Stimulated activated naive CD4-positive, alpha-beta T cell treated with Interleukin-2 at 50 U/mL for 16 hours (primary cell): Measurements from ENCODE around the gene TMEM41A.
A peak's percentile ranks its signal among the peaks of the same experiment; 100 is the strongest.

Source experiments
- DNase-seq: peaks from one replicate; lab custom pipeline; 2025; lab: John Stamatoyannopoulos, UW

TMEM41A gene

GRCh38 chr3:185498503-185499396 is at the start of gene TMEM41A:
Gene TMEM41A (minus strand): TSS chr3:185499035. CDS start chr3:185498961, 74 bp downstream.
- DNase-seq = peak; percentile 86

DNA sequence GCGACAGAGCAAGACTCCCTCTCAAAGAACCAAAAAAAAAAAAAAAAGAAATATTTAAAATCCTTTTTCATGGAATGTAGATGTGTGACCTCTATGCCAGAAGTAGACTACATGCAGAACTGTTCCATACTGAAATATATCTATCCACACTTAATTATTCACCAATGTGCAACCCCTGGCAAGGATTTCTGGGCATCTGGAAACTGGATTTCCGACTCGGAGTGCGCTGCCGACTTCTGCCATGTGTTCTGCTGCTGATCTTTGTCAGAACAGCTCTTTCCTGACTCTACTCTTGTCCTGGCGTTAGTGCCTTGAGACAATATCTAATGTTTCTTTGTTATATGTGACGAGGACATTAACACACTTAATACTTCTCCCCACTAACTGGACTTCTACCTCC is 41.9 kb upstream of the TMEM41A start:
- no peak for DNase-seq

DNA sequence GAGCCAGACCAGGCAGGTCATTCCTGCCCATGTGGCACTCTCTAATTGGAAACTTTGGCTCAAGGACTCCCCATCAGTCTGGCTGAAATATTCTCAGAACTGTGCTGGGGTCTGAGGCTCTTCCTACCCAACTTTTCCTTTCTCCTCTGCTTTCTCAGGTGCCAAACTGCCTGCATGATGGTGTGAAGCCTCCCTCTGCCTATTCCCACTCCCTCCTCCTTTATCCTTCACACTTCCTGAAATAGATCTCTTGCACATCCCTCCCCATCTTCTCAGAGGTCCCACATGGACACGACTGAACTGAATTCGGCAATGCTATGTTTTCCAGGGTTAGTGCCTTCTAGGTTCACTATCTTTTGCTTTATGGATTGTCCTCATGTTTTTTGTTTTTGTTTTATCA is 41.1 kb upstream of the TMEM41A start:
- DNase-seq = no peak

GRCh38 chr3:185537369-185537970 is 38.6 kb upstream of the TMEM41A start:
- DNase-seq = peak; percentile 12

- no peak for DNase-seq
These were observed 35.7 kb upstream of the TMEM41A start for GRCh38 chr3:185534511-185534910.

DNA sequence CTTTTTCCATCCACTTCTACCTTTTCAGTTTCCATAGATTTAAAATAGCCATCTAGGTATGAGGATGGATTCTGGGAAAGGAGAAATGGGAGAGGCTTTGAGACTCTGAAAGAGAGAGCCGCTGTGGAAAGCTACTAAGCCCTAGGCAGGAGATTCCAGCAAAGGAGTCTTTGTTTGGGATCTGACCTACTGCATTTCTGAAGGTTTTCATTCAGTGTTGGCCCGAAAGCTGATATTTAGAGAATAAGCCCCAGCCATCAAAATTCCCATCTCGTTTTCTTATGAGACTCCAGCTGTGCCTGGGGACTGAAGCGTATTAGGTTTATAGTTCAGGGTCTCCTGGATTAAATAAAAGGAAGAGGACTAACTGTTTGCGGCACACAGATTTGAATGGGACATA is 34.1 kb upstream of the TMEM41A start:
- no peak for DNase-seq

DNA sequence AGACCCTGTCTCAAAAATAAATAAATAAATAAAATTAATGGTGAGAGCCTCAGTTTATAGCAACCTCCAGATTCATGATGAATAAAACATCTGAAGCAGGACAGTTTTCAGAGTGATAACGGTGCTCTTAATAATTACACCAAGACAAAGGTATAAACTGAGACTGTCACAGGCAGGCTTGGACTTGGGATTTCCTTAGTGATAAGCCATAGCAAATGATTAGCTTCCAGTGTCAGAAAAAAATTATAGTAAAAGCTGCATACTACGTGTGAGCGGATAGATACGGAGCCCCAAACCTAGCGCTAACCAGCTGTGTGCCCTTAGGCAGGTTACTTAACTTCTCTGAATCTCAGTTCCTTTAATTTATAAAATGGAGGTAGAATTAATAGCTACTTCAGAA is 32.0 kb upstream of the TMEM41A start:
- no peak for DNase-seq

DNA sequence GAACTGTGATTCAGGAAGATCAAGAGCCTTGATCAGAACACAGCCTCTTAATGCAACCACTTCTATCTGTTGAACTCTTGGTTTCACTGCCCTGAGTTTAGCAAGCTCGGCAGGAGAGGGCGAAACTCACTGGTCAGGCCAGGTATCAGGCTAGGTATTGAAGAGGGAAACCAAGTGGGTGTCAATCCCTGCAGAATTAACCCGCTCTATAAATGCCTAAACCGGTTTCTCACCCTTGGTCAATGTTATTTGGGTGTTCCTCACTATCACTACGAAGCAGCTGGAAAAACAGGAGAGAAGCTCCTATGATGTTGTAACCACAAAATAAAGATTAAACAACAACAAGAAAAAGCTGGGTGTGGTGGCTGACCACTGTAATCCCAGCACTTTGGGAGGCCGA is 29.7 kb upstream of the TMEM41A start:
- DNase-seq = no peak

DNA sequence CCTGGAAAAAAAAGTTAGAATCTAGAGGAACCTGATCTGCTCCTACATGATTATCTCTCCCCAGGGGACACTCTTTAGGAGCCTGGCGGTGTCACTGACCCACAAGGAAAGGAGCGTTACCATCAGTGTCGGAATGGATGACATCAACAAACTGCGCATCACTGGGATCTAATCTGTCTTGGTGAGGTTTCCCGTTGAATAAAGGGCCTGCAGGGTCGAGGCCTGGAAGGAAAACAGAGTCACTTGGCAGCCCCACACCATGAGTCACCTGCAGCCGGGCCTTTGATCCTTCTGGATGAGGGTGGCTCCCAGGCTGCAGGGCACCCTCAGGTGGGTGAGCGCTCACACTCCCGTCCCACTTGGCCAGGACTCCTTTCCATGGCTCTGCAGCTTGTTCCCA is 28.5 kb upstream of the TMEM41A start:
- no peak for DNase-seq

DNA sequence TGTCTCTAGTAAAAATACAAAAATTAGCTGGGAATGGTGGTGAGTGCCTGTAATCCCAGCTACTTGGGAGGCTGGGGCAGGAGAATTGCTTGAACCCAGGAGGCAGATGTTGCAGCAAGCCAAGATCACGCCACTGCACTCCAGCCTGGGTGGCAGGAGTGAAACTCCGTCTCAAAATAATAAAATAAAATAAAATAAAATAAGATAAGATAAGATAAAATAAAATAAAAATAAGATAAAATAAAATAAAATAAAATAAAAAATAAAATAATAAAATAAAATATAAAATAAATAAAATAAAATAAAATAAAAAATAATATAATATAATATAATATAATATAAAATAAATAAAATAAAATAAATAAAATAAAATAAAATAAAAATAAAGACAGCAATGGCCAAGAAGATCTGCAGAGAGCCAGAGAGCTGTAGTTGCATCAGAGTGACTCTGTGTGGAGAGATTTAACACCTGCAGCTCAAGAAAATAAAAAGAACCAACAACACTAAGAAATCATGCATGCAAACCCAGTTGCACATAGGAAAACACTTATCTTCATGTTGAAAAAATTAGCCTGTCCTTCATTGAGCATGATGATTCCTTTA is 27.6 kb upstream of the TMEM41A start:
- no peak for DNase-seq

DNA sequence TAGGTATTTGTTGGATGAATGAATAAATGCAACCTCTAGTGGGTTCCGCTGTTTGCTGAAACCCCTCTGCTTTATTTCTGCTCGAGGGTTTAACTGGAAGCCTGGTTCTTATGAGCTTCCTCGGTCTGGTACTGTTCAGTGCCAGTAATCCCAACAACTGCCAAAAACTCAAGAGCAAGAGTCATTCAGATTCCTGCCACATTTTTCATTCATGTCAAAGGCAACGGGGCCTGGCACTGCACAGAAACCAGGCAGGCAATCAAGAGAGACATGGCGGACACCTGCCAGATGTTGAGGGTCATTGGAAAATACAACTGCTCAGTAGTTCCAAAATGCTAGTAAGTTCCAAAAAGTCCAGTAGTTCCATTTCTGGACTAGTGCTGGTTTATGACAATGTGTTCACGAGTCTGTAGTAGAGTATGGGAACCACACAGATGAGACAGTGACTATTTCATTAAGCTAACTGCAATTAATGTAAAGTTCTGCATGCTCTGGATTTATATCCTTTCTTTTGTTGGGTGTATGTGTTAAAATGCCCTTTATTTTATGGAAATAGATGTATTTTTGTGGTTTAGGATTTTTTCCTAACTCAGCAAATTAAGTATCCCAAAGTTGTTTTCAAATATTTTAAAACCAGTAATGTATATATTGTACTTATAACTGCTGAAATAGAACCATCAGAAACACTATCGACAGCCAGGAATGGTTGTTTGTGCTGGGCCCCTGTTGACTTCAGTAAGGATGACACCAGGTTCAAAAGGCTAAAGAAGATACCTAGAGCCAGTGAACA is 22.7 kb upstream of the TMEM41A start:
- no peak for DNase-seq

- no peak for DNase-seq
These were observed 20.2 kb upstream of the TMEM41A start for GRCh38 chr3:185519021-185519420.

DNA sequence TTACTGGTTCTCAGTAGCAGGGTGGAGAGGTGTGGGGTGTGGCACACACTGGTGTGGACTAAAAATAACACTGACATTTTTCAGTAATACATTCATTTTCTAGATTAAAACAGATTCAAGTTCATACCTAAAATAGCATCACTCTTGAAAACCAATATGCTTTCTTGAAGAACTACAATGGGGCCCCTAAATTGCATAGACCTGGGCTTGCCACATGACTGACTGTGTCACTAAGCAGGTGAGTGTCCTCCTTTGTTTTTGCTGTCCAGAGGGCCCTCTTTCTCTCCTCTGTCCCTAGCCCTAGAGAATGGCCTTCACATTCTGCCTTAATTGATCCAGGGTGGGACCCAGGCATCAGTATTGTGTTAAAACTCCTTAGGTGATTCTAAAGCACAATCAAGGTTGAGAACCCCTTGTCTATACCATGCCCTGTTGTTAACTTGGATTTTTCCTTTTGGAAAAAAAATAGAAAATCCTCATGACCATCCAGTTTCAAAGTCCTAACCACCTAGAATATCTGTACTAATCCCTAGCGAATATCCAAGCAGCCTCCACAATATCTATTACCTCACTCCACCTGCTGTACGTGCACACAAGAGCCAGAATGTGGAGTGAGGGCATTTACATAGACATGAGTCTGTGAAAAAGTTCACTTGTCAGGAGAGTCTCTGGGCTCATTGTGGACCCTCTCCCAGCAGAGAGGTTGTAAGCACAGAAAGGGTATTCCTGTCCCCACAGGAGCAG is 18.7 kb upstream of the TMEM41A start:
- no peak for DNase-seq

- DNase-seq = no peak
These were observed 12.9 kb upstream of the TMEM41A start for GRCh38 chr3:185511711-185512110.

DNA sequence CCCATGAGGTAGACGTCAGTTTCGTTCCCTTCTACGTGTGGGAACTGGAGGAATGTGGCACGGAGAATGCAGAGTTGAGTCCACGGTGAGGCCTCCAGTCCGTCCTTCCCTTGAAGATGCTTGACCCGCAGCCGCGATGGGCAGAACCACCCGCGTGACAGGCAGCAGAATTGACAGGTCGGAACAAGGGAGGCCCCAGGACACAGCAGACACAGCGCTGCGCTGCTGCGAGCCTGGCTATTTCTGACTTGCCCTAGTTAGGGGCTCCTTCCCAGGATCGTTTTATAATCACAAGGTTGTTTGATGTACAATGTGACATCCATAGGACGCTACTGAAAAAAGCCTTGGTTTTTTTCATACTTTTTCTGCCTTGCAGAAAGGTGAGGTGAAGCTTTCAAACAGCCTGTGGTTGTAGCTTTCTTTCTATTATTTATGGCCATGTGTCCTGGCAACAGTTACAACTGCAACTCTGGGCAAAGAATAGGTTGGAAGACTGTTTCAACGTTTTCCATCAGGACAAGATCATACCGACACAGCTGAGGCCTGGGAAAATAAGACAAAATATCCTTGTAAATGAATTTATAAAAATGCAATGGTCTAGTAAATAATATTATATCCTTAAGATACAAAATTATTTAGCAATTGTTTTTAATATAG is 9.6 kb upstream of the TMEM41A start:
- no peak for DNase-seq

- no peak for DNase-seq
These were observed 9.0 kb upstream of the TMEM41A start for GRCh38 chr3:185507883-185508282.

DNA sequence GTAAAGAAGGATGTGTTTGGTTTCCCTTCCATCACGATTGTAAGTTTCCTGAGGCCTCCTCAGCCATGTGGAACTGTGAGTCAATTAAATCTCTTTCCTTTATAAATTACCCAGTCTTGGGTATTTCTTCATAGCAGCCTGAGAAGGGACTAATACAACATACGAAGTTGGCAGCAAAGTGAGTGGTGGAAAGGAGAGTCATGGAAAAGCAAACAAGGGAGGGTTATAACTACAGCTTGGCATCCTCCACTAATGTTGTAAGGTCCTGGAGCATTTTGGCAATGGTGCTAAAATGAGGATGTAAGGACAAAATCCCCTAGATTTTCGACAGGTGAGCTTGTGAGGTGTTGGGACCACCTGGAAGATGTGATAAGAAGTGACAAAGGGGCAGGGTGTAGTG is 5.8 kb upstream of the TMEM41A start:
- DNase-seq = no peak

GRCh38 chr3:185503521-185503920 is 4.7 kb upstream of the TMEM41A start:
- no peak for DNase-seq

DNA sequence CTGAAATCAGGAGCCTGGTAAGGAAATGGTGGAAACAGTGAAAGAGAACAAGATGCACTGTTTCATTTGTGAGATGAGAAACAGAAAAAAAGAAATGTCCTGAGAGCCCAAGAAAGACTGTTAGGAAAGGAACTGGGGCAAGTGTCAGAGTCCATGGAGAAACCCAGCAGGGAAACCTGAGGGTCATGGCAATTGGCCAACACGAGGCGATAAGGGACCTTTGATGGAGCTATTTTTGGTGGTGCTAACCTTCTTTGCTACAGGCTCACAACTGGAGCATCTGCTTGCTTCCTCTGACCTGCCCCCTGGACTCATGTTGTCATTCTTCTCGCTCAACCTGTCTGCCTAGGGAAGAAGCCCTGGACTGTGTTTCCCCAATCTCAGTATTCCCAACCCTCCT is 4.2 kb upstream of the TMEM41A start:
- DNase-seq = no peak

DNA sequence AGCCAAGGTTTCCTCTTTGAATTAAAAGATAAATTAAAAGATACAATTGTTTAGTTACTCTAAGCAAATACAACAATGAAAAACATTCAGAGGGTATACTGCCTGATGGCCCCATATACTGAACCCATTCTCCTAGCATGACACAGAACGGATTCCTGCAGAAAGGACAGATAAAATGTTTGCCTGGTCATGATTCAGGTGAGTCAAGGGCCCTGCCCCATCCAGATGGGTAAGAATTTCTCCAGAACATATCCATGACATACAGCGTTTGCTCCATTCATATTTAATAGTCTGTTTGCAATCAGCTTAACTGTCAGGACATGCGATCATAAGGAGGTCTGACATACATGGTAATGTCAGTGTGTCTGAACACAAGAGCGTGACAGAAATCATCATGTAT is 8.6 kb downstream of the TMEM41A start:
- DNase-seq = no peak

DNA sequence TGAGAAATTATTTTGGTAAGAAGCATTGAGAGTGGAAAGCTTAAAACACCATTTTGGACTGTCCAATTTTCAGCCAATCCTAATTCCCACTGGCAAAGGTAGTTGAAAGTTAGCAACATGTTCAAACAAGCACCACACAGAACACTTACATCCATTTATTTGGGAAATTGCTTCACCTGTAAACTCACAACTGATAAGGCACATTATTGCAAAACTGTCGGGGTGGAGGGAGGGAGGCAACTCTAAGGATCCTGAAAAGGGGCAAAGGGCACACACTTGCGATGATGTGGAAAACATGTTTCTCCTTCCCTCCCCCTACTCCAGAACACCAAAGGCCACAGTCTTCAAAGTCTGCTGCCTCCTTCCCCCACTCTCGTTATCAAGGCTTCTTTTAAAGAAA is 9.4 kb downstream of the TMEM41A start:
- DNase-seq = no peak
